ENCODE results near the gene CNTD1.

GRCh38 chr17:42795061-42795460 is 3.6 kb upstream of the CNTD1 start:
- TF ChIP-seq, protein P1, sequence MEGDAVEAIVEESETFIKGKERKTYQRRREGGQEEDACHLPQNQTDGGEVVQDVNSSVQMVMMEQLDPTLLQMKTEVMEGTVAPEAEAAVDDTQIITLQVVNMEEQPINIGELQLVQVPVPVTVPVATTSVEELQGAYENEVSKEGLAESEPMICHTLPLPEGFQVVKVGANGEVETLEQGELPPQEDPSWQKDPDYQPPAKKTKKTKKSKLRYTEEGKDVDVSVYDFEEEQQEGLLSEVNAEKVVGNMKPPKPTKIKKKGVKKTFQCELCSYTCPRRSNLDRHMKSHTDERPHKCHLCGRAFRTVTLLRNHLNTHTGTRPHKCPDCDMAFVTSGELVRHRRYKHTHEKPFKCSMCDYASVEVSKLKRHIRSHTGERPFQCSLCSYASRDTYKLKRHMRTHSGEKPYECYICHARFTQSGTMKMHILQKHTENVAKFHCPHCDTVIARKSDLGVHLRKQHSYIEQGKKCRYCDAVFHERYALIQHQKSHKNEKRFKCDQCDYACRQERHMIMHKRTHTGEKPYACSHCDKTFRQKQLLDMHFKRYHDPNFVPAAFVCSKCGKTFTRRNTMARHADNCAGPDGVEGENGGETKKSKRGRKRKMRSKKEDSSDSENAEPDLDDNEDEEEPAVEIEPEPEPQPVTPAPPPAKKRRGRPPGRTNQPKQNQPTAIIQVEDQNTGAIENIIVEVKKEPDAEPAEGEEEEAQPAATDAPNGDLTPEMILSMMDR (IDR thresholded peaks at IDR 0.05; ENCODE audit: insufficient read depth, low read depth, low read length) = no peak
- TF ChIP-seq EZH2 (IDR thresholded peaks at IDR 0.05; ENCODE audit: insufficient read depth, low read length) = no peak
